GM21360 (cell line): Measurements from ENCODE around the gene LTBP1.
"Not testable (repeated sequence)": the region's sequence is repeated elsewhere in the genome, so short reads cannot be mapped to it uniquely, and the experiment has no call there.

Experiments used
- ATAC-seq: cut with Tn5 transposase; IDR thresholded peaks from one replicate; pipeline ENCODE4 v1.9.1; 2021; ENCODE audit warnings: mild to moderate bottlenecking, moderate library complexity; ENCODE audit not compliant: unreplicated experiment

Gene LTBP1

GRCh38 chr2:33033606-33034081 lies 86.9 kb downstream of the LTBP1 start:
- no peak for ATAC-seq

GRCh38 chr2:33034784-33035183 lies 88.0 kb downstream of the LTBP1 start:
- ATAC-seq, result no peak

GRCh38 chr2:33038230-33038629 lies 91.5 kb downstream of the LTBP1 start:
- no peak for ATAC-seq

GRCh38 chr2:33038799-33039198 lies 92.0 kb downstream of the LTBP1 start:
- ATAC-seq, result no peak

GRCh38 chr2:33040541-33040940 lies 93.8 kb downstream of the LTBP1 start:
- no peak for ATAC-seq

GRCh38 chr2:33042265-33042664 lies 95.5 kb downstream of the LTBP1 start:
- no peak for ATAC-seq

GRCh38 chr2:33042819-33043218 lies 96.1 kb downstream of the LTBP1 start:
- no peak for ATAC-seq

- ATAC-seq, result no peak
Measured at GRCh38 chr2:33047939-33048338, 101.2 kb downstream of the LTBP1 start.

GRCh38 chr2:33051586-33052360 lies 105.0 kb downstream of the LTBP1 start:
- ATAC-seq, result no peak

GRCh38 chr2:33052361-33052735 lies 105.6 kb downstream of the LTBP1 start:
- no peak for ATAC-seq

- not testable (repeated sequence) for ATAC-seq
Measured at GRCh38 chr2:33052795-33053194, 106.0 kb downstream of the LTBP1 start.

- no peak for ATAC-seq
Measured at GRCh38 chr2:33056170-33056569, 109.4 kb downstream of the LTBP1 start.

- not testable (repeated sequence) for ATAC-seq
Measured at GRCh38 chr2:33057307-33058028, 110.7 kb downstream of the LTBP1 start.

GRCh38 chr2:33058716-33059470 lies 112.1 kb downstream of the LTBP1 start:
- ATAC-seq, result no peak

- ATAC-seq, result no peak
Measured at GRCh38 chr2:33059471-33060156, 112.9 kb downstream of the LTBP1 start.

GRCh38 chr2:33060405-33060804 lies 113.7 kb downstream of the LTBP1 start:
- no peak for ATAC-seq

- no peak for ATAC-seq
Measured at GRCh38 chr2:33062665-33063250, 116.0 kb downstream of the LTBP1 start.

GRCh38 chr2:33064349-33064801 lies 117.6 kb downstream of the LTBP1 start:
- ATAC-seq, result no peak

GRCh38 chr2:33067598-33067997 lies 120.8 kb downstream of the LTBP1 start:
- ATAC-seq, result no peak

GRCh38 chr2:33068261-33068660 lies 121.5 kb downstream of the LTBP1 start:
- no peak for ATAC-seq
